ENCODE measurements around the gene RFXAP. TPM values are rescaled to one million over a fixed set of nuclear protein-coding genes. Genes with fewer than 3 reads are reported as not detected.

The RFXAP gene
- total RNA-seq, 1 experiment from 2014 or later = 1.7 TPM

- DNase-seq (ENCODE audit: low spot score) = no peak
These were observed 46.2 kb downstream of the RFXAP start for GRCh38 chr13:36865265-36865664.

DNA sequence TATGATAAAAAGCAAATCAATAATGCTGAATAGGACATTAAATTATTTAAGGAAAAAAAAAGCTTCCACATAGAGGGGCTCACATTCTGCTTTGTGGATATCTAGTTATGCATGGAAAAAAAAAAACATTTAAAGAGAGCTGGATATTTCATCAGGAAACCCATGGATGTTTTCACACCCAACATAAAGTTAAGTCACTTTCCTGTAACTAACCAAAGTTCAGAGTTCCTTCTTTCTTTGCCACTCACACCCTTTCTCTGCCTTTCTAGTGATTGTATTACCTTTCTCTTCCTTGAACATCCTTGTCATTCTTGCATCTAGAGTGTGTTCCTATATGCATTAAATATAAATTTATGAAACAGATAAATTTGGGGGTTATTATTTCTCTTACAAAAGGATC, 47.2 kb downstream of the RFXAP start:
- DNase-seq (ENCODE audit: low spot score) = no peak

DNA sequence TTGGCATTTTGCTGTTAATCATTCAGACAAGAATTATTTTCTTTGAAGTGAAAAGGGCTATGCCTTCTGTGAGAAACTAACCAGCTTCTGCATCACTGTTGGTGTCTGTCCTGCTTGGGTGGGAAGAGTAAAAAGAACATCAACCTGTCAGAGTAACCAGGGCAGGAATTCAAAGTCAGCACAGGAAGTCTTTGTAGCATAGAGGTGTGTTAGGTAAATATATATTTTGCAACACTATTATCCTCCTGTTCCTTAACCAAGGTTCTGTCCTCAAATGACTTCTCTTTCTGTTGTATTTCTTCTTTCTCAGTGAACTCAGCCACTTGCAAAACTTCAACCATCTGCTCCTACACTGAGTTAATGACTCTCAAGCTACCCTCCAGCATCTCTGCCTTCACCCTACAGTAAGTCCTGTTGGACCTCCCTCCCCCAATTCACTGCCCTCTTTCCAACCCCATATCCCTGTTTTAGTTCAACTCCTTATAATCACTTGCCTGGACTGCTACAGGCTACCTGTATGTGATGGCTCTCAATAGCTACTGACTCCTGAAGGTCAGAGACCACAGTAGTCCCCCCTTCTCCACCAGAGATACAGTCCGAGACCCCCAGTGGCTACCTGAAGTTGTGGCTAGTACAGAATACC, 51.1 kb downstream of the RFXAP start:
- DNase-seq (ENCODE audit: low spot score) = no peak

- DNase-seq (ENCODE audit: low spot score) = no peak
These were observed 53.6 kb downstream of the RFXAP start for GRCh38 chr13:36872621-36873020.

DNA sequence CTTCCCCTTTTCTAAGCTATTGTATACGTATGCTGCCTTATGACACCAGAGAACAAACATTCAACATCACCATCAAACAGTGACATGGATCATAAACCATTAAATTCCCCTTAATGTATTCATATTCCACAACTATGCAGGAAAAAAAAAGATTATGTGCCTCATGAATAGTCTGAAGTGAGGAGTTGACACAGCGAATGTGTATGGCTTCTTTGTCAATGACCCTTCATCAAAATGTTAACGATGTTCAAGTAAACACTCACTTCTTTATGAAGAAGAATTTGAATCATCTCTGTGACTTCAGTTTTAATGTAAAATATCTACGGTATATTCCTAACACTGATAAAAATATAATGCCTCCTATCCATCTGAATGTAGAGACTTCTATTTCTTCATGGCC, 56.4 kb downstream of the RFXAP start:
- no peak for DNase-seq (ENCODE audit: low spot score)

DNA sequence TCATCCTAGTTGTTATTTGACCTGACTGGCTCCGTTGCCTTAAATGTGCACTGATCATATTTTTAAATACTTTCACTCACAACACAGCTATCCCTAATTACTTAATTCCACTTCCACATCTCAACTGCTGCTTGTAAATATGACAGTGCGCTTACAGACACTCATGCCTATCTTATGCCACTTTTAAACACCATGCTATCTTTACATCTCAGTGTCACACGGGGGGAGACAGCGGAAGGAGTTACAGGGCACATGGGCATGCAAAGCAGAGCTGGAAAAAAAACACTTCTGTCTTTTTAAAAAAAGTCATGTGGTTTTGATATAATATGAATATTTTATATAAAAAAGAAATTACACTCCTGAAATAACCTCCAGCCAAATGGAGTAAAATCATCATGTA, 56.9 kb downstream of the RFXAP start:
- no peak for DNase-seq (ENCODE audit: low spot score)

Other genes starting within 250 kb of the RFXAP start
- not detected in 2 replicates for gene SERTM1, start 145.2 kb upstream of the RFXAP start, total RNA-seq (2014; rRNA removed; shearing (Covaris generic))
- 0.10 TPM in 1 of 2 replicates, not detected in the other for gene SMAD9, start 101.0 kb downstream of the RFXAP start, total RNA-seq (2014; rRNA removed; shearing (Covaris generic))
- 34.9 and 38.3 TPM in 2 replicates for gene ALG5, start 180.1 kb downstream of the RFXAP start, total RNA-seq (2014; rRNA removed; shearing (Covaris generic))
- gene EXOSC8, start 181.6 kb downstream of the RFXAP start, total RNA-seq (2014; rRNA removed; shearing (Covaris generic)) = 55.6 and 60.3 TPM in 2 replicates
- 30.8 and 31.8 TPM in 2 replicates for gene SUPT20H, start 240.5 kb downstream of the RFXAP start, total RNA-seq (2014; rRNA removed; shearing (Covaris generic))

Measured in HT-29 (cell line).